Posterior cingulate gyrus (tissue), 11 donors: Measurements from ENCODE around the gene HOXD13.

Experiments
- DNase-seq, 10 donors: peaks; one replicate each; pipeline versions ENCODE4 v3.0.0 to v3.0.0-alpha.2; 2020 to 2021; ENCODE audit warnings: mixed read lengths in 3 of 10
- intact Hi-C: fragments of 100-400 bp; cut with DNase I; formaldehyde crosslinking; loops from one replicate; pipeline ENCODE4 v1.15.1; 2023

HOXD13 gene

GRCh38 chr2:176091329-176092258 lies 927 bp upstream of the HOXD13 start:
- peak in 1 of 10 donors; percentile 68 for DNase-seq
- intact Hi-C loops, result no loop called here

DNA sequence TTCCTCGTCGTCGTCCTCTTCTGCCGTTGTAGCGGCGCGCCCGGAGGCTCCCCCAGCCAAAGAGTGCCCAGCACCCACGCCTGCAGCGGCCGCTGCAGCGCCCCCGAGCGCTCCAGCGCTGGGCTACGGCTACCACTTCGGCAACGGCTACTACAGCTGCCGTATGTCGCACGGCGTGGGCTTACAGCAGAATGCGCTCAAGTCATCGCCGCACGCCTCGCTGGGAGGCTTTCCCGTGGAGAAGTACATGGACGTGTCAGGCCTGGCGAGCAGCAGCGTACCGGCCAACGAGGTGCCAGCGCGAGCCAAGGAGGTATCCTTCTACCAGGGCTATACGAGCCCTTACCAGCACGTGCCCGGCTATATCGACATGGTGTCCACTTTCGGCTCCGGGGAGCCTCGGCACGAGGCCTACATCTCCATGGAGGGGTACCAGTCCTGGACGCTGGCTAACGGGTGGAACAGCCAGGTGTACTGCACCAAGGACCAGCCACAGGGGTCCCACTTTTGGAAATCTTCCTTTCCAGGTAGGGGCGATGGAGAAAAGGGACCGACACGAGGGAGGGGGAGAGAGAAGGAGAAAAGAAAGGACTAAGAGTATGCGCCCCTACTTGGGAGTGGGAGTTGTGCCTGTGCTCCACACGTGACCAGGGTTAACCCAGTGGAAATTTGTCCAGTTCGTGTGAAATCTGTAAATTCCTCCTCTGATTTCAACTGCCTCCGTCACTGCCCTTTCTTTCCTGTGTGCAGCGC lies 800 bp downstream of the HOXD13 start:
- intact Hi-C loops, result no loop called here
- peak in 1 of 10 donors; percentile 71 for DNase-seq

- intact Hi-C loops, result no loop called here
- DNase-seq, result no peak
These were observed 1.4 kb downstream of the HOXD13 start for GRCh38 chr2:176093898-176094249.

DNA sequence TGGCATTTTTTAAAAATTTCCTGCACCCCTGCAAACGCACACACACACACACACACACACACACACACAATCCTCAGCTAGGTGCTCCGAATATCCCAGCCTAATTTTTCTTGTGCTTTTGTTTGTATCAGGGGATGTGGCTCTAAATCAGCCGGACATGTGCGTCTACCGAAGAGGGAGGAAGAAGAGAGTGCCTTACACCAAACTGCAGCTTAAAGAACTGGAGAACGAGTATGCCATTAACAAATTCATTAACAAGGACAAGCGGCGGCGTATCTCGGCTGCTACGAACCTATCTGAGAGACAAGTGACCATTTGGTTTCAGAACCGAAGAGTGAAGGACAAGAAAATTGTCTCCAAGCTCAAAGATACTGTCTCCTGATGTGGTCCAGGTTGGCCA lies 1.8 kb downstream of the HOXD13 start:
- intact Hi-C loops, result no loop called here
- no peak for DNase-seq

GRCh38 chr2:176095421-176095820 lies 2.9 kb downstream of the HOXD13 start:
- intact Hi-C loops, result no loop called here
- DNase-seq, result no peak

GRCh38 chr2:176096243-176096985 lies 3.9 kb downstream of the HOXD13 start:
- DNase-seq, result no peak
- intact Hi-C loops, result no loop called here

- intact Hi-C loops, result no loop called here
- peak in 8 of 10 donors; percentile 34 to 93 (median 51) for DNase-seq
These were observed 4.7 kb downstream of the HOXD13 start for GRCh38 chr2:176096986-176097819.

DNA sequence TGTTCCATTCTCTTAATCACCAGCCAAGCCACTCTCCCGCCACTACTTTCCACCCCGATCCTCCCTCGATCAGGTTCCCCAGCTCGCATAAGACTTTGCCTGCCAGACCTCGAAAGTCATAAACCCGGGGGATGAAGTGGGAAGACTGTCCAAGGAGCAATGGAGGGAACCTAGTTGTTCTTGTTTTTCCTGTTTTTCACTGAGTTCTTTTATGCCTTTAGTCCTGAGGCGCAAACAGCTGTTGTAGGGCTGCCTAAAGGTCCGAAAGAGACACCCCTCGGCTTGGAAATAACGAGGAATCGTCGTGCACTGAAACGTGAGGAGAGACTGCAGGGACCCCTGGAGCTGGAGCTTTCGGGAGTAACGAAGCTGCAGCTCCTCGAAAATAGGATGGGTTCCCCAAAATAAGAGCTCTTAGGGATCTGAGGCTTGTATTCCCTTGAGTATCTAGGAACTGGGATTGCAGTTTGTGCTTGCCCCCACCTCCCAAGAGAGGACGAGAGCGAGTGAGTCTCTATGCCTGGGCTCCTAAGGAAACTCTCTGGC lies 5.4 kb downstream of the HOXD13 start:
- intact Hi-C loops, result no loop called here
- peak in 1 of 10 donors; percentile 22 for DNase-seq

DNA sequence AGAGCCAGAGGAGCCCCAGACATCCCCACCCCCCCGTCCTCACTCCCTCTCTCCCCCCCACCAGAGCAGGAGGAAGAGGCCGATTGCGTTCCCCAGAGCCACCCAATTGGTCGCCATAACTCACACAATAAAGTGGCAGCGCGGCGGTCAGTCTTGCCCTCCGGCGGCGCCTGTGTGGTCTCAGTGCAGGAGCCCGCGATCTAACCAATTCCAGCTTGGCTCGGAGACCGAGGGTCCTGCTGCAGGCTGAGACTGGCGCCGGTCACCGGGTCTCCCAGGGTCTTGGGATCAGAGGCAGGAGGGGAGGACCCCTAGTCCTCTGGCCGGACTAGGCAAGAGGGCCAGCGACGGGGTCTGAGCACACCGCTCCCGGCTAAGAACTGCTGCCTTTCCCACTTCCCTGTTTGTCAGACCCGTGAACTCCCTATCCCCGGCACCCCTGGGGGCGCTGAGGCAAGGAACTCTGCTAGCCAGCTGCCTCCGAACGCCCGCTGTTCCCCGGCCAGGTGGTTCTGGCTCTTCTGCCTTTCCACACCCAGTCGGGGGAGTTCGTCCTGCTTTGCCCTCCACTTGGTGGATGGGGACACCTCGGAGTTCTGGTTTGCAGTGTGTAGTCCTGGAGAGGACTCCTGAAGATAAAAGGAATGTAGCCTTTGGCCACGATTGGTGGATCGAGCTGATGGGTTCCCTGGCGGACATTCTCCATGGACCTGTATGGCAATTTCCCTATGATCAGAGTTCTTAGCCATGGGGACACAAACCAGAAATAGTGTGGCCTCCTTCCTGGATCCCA lies 6.0 kb downstream of the HOXD13 start:
- DNase-seq, result peak in 2 of 10 donors; percentile 81 to 83

GRCh38 chr2:176099159-176099727 lies 6.7 kb downstream of the HOXD13 start:
- peak in 1 of 10 donors; percentile 24 for DNase-seq
- intact Hi-C loops, result no loop called here

More for the DNA sequence above, 6.0 kb downstream of the HOXD13 start:
- intact Hi-C loops, result no loop called here

- DNase-seq, result peak in 1 of 10 donors; percentile 77
- intact Hi-C loops, result no loop called here
These were observed 7.4 kb downstream of the HOXD13 start, which contains the start of gene HOXD12 for GRCh38 chr2:176099728-176100546. TSS of gene HOXD12 (plus strand) at chr2:176099795. CDS start at chr2:176099802, 7 bp downstream.

- intact Hi-C loops, result no loop called here
- peak in 1 of 10 donors; percentile 22 for DNase-seq
These were observed 8.1 kb downstream of the HOXD13 start for GRCh38 chr2:176100547-176101140.

GRCh38 chr2:176101216-176101830 lies 8.8 kb downstream of the HOXD13 start:
- DNase-seq, result peak in 1 of 10 donors; percentile 28
- intact Hi-C loops, result no loop called here

- DNase-seq, result peak in 1 of 10 donors; percentile 40
- intact Hi-C loops, result no loop called here
These were observed 9.3 kb downstream of the HOXD13 start for GRCh38 chr2:176101842-176102241.

DNA sequence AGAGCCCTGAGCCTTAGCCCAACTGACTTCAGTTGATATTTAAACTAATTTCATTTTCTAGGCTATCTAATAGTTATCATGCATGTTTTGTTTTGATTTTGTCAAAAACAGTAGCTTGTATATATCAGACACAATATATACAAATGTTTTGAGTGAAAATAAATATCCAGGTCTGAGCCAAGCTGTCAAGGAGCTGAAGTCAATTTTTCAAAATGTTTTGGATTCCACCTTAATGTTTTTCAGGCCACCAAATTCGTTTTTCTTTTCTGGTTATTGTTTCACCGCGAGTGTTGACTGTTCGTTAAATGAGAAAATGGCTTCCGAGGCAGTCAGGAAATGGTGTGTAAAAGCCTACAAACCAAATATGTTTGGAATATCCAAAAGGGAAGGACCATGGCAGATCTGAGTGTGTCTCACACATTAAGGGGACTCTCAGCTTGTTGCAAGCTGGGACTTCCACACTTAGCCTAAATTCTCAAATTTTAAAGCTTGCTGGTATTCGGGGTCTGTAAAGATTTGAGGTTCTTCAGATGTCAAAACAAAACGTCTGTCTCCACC lies 9.9 kb downstream of the HOXD13 start:
- intact Hi-C loops, result no loop called here
- DNase-seq, result no peak

- intact Hi-C loops, result no loop called here
- DNase-seq, result no peak
These were observed 10.7 kb downstream of the HOXD13 start for GRCh38 chr2:176103194-176103593.
